ENCODE data around the gene LTC4S. TPM values are rescaled to one million over a fixed set of nuclear protein-coding genes. Genes with fewer than 3 reads are reported as not detected.

Gene LTC4S
- polyA plus RNA-seq, 2 of the 4 experiments (the other 2 are of a cell fraction), result not detected

- H3K4me2 ChIP-seq, result peak overlapping the region; percentile 24
- no peak overlapping the region for H3K4me3 ChIP-seq
- WGBS (ENCODE audit: missing lambda C conversion rate), result 57% methylated on average over 10 of the region's 10 CpGs
- TF ChIP-seq ZC3H11A (IDR thresholded peaks at IDR 0.05) (no peak), BCL3 (IDR thresholded peaks at IDR 0.05) (no peak), MAFK (IDR thresholded peaks at IDR 0.05; ENCODE audit: partially characterized antibody) (no peak)
- ChIA-PET CTCF (interaction anchor here (0.6 to 5.4 kb wide), 35 partner anchors 8 to 329 kb away, joined by 3 to 55 read pairs (median 7); partner anchors contain the start of genes CBY3, LTC4S, MAML1 and SQSTM1), POLR2A (interaction anchor here (0.6 to 1.0 kb wide), 2 partner anchors 30 to 34 kb away, joined by 3 to 6 read pairs; partner anchors contain the start of gene MAML1)
- FAIRE-seq (no peak), ATAC-seq (peak; percentile 65 to 66), DNase-seq (ENCODE audit: low read depth in 1 of 2, low spot score in 1 of 2) (peak in 1 of 2 experiments; percentile 15)
- peak overlapping the region in 1 of 2 experiments; percentile 45; a peak in 3 of 6 replicates for H3K27ac ChIP-seq
- H3K4me1 ChIP-seq, result peaks cover 42% of the 10 kb centered on the region
- H3K9me3 ChIP-seq, result no peaks in the 10 kb centered on the region
These were observed 31.6 kb upstream of the LTC4S start for GRCh38 chr5:179762079-179762780.

GRCh38 chr5:179762781-179763176, 31.0 kb upstream of the LTC4S start:
- H3K9me3 ChIP-seq, result no peaks in the 10 kb centered on the region
- peaks cover 42% of the 10 kb centered on the region for H3K4me1 ChIP-seq
- DNase-seq (ENCODE audit: low read depth in 1 of 2, low spot score in 1 of 2), result no peak
- WGBS (ENCODE audit: missing lambda C conversion rate), result 43% methylated on average over 3 of the region's 3 CpGs
- CTCF ChIA-PET, result interaction anchor here (0.6 to 5.4 kb wide), 38 partner anchors 9 to 1525 kb away, joined by 3 to 55 read pairs (median 6); partner anchors contain the start of genes CBY3, LTC4S, MAML1 and SQSTM1
- H3K27ac ChIP-seq, result peak overlapping the region in 1 of 2 experiments; percentile 45; a peak in 3 of 6 replicates
- TF ChIP-seq KDM5A (IDR thresholded peaks at IDR 0.05), result no peak
- no peak for TF ChIP-seq SMC3 (IDR thresholded peaks at IDR 0.05)
- TF ChIP-seq GATA3 (IDR thresholded peaks at IDR 0.05; ENCODE audit: borderline replicate concordance), result no peak
- TF ChIP-seq MAFK (IDR thresholded peaks at IDR 0.05; ENCODE audit: partially characterized antibody), result peak; percentile 83
- POLR2A ChIA-PET, result interaction anchor here (0.6 to 1.0 kb wide), 2 partner anchors 30 to 33 kb away, joined by 3 to 6 read pairs; partner anchors contain the start of gene MAML1
- peak; percentile 21 to 31; a peak in 4 of 6 replicates for ATAC-seq
- no peak for FAIRE-seq
- no peak overlapping the region for H3K4me3 ChIP-seq
- H3K4me2 ChIP-seq, result peak overlapping the region; percentile 24

GRCh38 chr5:179763215-179763945, 30.4 kb upstream of the LTC4S start:
- FAIRE-seq (no peak), ATAC-seq (peak; percentile 89 to 94), DNase-seq (ENCODE audit: low read depth in 1 of 2, low spot score in 1 of 2) (peak; percentile 76 to 80)
- H3K4me2 ChIP-seq, result peak overlapping the region; percentile 24
- peaks cover 42% of the 10 kb centered on the region for H3K4me1 ChIP-seq
- no peaks in the 10 kb centered on the region for H3K9me3 ChIP-seq
- POLR2A ChIA-PET, result interaction anchor here (1.0 kb wide), 1 partner anchor 33 kb away, joined by 6 read pairs; no protein-coding TSS in a partner anchor
- H3K27ac ChIP-seq, result peak overlapping the region in 1 of 2 experiments; percentile 59; a peak in 2 of 6 replicates
- CTCF ChIA-PET, result interaction anchor here (0.6 to 5.4 kb wide), 40 partner anchors 8 to 1526 kb away, joined by 3 to 55 read pairs (median 6); partner anchors contain the start of genes CBY3, LTC4S, MAML1 and SQSTM1
- WGBS (ENCODE audit: missing lambda C conversion rate), result 34% methylated on average over 10 of the region's 10 CpGs
- no peak overlapping the region for H3K4me3 ChIP-seq
- no peak for TF ChIP-seq POLR2A (IDR thresholded peaks at IDR 0.05; ENCODE audit: low read length)
- TF ChIP-seq CTCF (IDR thresholded peaks at IDR 0.05), result peak; percentile 93
- peak; percentile 77 to 78 for TF ChIP-seq RAD21 (conservative IDR thresholded peaks at IDR 0.05 in 1 of 2, IDR thresholded peaks at IDR 0.05 in 1 of 2)
- peak; percentile 51; the same call in 2 of the 3 replicates for TF ChIP-seq SMC3 (IDR thresholded peaks at IDR 0.05)

GRCh38 chr5:179764056-179764455, 29.7 kb upstream of the LTC4S start:
- ChIA-PET POLR2A (no interaction called here), CTCF (interaction anchor here (0.7 to 5.4 kb wide), 20 partner anchors 9 to 328 kb away, joined by 3 to 55 read pairs (median 10); partner anchors contain the start of genes CBY3, LTC4S and MAML1)
- DNase-seq (ENCODE audit: low read depth in 1 of 2, low spot score in 1 of 2) (no peak), ATAC-seq (no peak), FAIRE-seq (no peak)
- Histone ChIP-seq H3K27ac (0 out of 6 replicates have a peak overlapping the region, but pooled peaks of 1 of the 2 experiments have one; percentile 59), H3K9me3 (no peaks in the 10 kb centered on the region), H3K4me1 (peaks cover 42% of the 10 kb centered on the region), H3K4me2 (no peak overlapping the region), H3K4me3 (no peak overlapping the region)
- TF ChIP-seq HOXB5 (CRISPR knock-in tag; IDR thresholded peaks at IDR 0.05) (no peak), ZNF302 (CRISPR knock-in tag; IDR thresholded peaks at IDR 0.05) (no peak), MYC (IDR thresholded peaks at IDR 0.05; ENCODE audit: borderline replicate concordance, low read length) (no peak), CTCF (IDR thresholded peaks at IDR 0.05) (no peak), KDM5A (IDR thresholded peaks at IDR 0.05) (no peak), MAZ (IDR thresholded peaks at IDR 0.05; ENCODE audit: borderline replicate concordance, low read depth, low read length) (no peak)
- WGBS (ENCODE audit: missing lambda C conversion rate), result 80% methylated on average over 8 of the region's 8 CpGs
